H1 (cell line): ENCODE results near the gene POLR1G. TPM values are rescaled to one million over a fixed set of nuclear protein-coding genes. Genes with fewer than 3 reads are reported as not detected.

Source experiments
- CTCF ChIA-PET: fragments of 300-600 bp; sonication (Branson Sonifier 250); formaldehyde crosslinking; loops from one replicate; lab custom pipeline; 2021; ENCODE audit not compliant: partially characterized antibody; lab: Charles Lee
- POLR2A ChIA-PET: fragments of 300-600 bp; sonication (Branson Sonifier 250); formaldehyde crosslinking; loops from one replicate; lab custom pipeline; 2021; ENCODE audit warnings: inconsistent platforms; ENCODE audit not compliant: partially characterized antibody; lab: Charles Lee
- DNase-seq, 2 experiments: peaks; one replicate each; pipeline versions ENCODE4 v3.0.0 to v3.0.0-alpha.2; 2010 to 2022; ENCODE audit warnings: low spot score in 2 of 2, low read depth in 1 of 2, mixed read lengths in 1 of 2
- FAIRE-seq: peaks from 2 replicates; lab custom pipeline; 2011; peaks lifted over from hg19 to GRCh38; lab: Jason Lieb, UNC
- H2AFZ ChIP-seq: 2 replicates; pipeline ENCODE4 v1.8.1; 2012; ENCODE audit warnings: low read length, inconsistent platforms
- H2AK5ac ChIP-seq: 2 replicates; pipeline ENCODE4 v1.6.1; 2013; ENCODE audit warnings: low read depth, low read length
- H2BK120ac ChIP-seq: replicated peaks from 2 replicates; pipeline ENCODE3; 2013; ENCODE audit warnings: low read depth, low read length, inconsistent platforms
- H2BK12ac ChIP-seq: 2 replicates; pipeline ENCODE4 v1.6.1; 2013; ENCODE audit warnings: low read depth, low read length
- H2BK15ac ChIP-seq: 2 replicates; pipeline ENCODE4 v1.6.1; 2013; ENCODE audit warnings: low read length
- H2BK20ac ChIP-seq: 2 replicates; pipeline ENCODE4 v1.6.1; 2013; ENCODE audit warnings: low read length
- H2BK5ac ChIP-seq: 2 replicates; pipeline ENCODE4 v1.6.1; 2013; ENCODE audit warnings: low read depth, low read length
- H3K14ac ChIP-seq: 2 replicates; pipeline ENCODE4 v1.6.1; 2013; ENCODE audit warnings: inconsistent platforms; ENCODE audit not compliant: insufficient read length
- H3K18ac ChIP-seq: 2 replicates; pipeline ENCODE4 v1.6.1; 2013; ENCODE audit warnings: low read length; ENCODE audit errors: extremely low read depth
- H3K23ac ChIP-seq: 2 replicates; pipeline ENCODE4 v1.6.1; 2013; ENCODE audit warnings: inconsistent platforms; ENCODE audit not compliant: insufficient read length
- H3K23me2 ChIP-seq: 2 replicates; pipeline ENCODE4 v1.6.1; 2013; ENCODE audit warnings: low read depth, low read length
- H3K27ac ChIP-seq: 2 replicates; pipeline ENCODE4 v1.6.1; 2011; ENCODE audit warnings: low read depth, low read length, inconsistent platforms
- H3K27me3 ChIP-seq, 4 experiments: replicated peaks in 1 of 4; 1 replicate in 1 of 4; 2 replicates in 3 of 4; pipeline versions ENCODE4 v1.6.1 to v1.8.1; 2011 to 2013; ENCODE audit warnings: low read length in 3 of 4, mild to moderate bottlenecking in 3 of 4, inconsistent platforms in 2 of 4, mixed read lengths in 2 of 4, moderate library complexity in 1 of 4; ENCODE audit not compliant: control insufficient read depth in 3 of 4, insufficient read depth in 3 of 4; ENCODE audit errors: extremely low read depth in 1 of 4
- H3K36me3 ChIP-seq, 4 experiments: 2 replicates each; pipeline versions ENCODE4 v1.6.1 to v1.8.1; 2011 to 2013; ENCODE audit warnings: mild to moderate bottlenecking in 4 of 4, low read length in 3 of 4, moderate library complexity in 2 of 4, control low read depth in 1 of 4, inconsistent platforms in 1 of 4; ENCODE audit not compliant: insufficient read depth in 4 of 4, control insufficient read depth in 2 of 4
- H3K4ac ChIP-seq: replicated peaks from 2 replicates; pipeline ENCODE3; 2013; ENCODE audit warnings: low read length, low read depth, mixed read lengths, inconsistent platforms; ENCODE audit not compliant: insufficient read length
- H3K4me1 ChIP-seq, 4 experiments: replicated peaks in 1 of 4; 1 replicate in 1 of 4; 2 replicates in 3 of 4; pipeline versions ENCODE4 v1.6.1 to v1.8.1; 2011 to 2013; ENCODE audit warnings: low read length in 3 of 4, inconsistent platforms in 2 of 4, mixed read lengths in 1 of 4; ENCODE audit not compliant: insufficient read depth in 4 of 4, control insufficient read depth in 3 of 4
- H3K4me2 ChIP-seq, 2 experiments: 2 replicates each; pipeline versions ENCODE4 v1.6.1 to v1.8.1; 2011 to 2013; ENCODE audit warnings: low read depth in 2 of 2, low read length in 2 of 2, control low read depth in 1 of 2, inconsistent platforms in 1 of 2, mild to moderate bottlenecking in 1 of 2; ENCODE audit not compliant: insufficient read depth in 1 of 2
- H3K4me3 ChIP-seq, 4 experiments: fragments of 200-600, 300-600 bp in 1 of 4; sonication (generic), shearing (Covaris generic), sonication (Bioruptor Twin) in 1 of 4; 2 replicates each; pipeline versions ENCODE4 v1.5.1 to v1.8.1; 2011 to 2016; ENCODE audit warnings: low read length in 4 of 4, low read depth in 3 of 4, control low read depth in 2 of 4, inconsistent platforms in 2 of 4, mild to moderate bottlenecking in 2 of 4, mixed read lengths in 1 of 4, moderate library complexity in 1 of 4; ENCODE audit not compliant: insufficient read depth in 2 of 4; ENCODE audit errors: extremely low read depth in 1 of 4
- H3K56ac ChIP-seq: replicated peaks from 2 replicates; pipeline ENCODE3; 2013; ENCODE audit warnings: low read depth, mild to moderate bottlenecking, mixed read lengths, low read length, inconsistent platforms; ENCODE audit not compliant: insufficient read length
- H3K79me1 ChIP-seq: 2 replicates; pipeline ENCODE4 v1.6.1; 2013; ENCODE audit warnings: low read depth, low read length, control low read depth
- H3K79me2 ChIP-seq, 2 experiments: 2 replicates each; pipeline versions ENCODE4 v1.6.1 to v1.8.1; 2012 to 2013; ENCODE audit warnings: low read length in 2 of 2, mild to moderate bottlenecking in 2 of 2, inconsistent platforms in 1 of 2; ENCODE audit not compliant: insufficient read depth in 2 of 2, control insufficient read depth in 1 of 2
- H3K9ac ChIP-seq, 4 experiments: replicated peaks in 1 of 4; 1 replicate in 1 of 4; 2 replicates in 3 of 4; pipeline versions ENCODE4 v1.6.1 to v1.8.1; 2011 to 2013; ENCODE audit warnings: low read depth in 3 of 4, low read length in 3 of 4, control low read depth in 2 of 4, mild to moderate bottlenecking in 2 of 4, moderate library complexity in 2 of 4, inconsistent platforms in 1 of 4; ENCODE audit errors: extremely low read depth in 1 of 4
- H3K9me3 ChIP-seq, 2 experiments: 2 replicates each; pipeline versions ENCODE4 v1.6.1 to v1.8.1; 2012 to 2013; ENCODE audit warnings: mild to moderate bottlenecking in 2 of 2, moderate library complexity in 2 of 2, control low read depth in 1 of 2, inconsistent platforms in 1 of 2, low read depth in 1 of 2, low read length in 1 of 2, mixed read lengths in 1 of 2; ENCODE audit not compliant: insufficient read depth in 2 of 2
- H4K20me1 ChIP-seq, 2 experiments: replicated peaks in 1 of 2; 2 replicates each; pipeline versions ENCODE3 to v1.8.1; 2011 to 2013; ENCODE audit warnings: inconsistent platforms in 2 of 2, low read length in 2 of 2, mild to moderate bottlenecking in 1 of 2; ENCODE audit not compliant: insufficient read depth in 2 of 2, control insufficient read depth in 1 of 2
- H4K5ac ChIP-seq: 2 replicates; pipeline ENCODE4 v1.6.1; 2013; ENCODE audit warnings: low read length, low read depth, mixed read lengths, inconsistent platforms; ENCODE audit not compliant: insufficient read length
- H4K8ac ChIP-seq: 2 replicates; pipeline ENCODE4 v1.8.0; 2013; ENCODE audit warnings: mild to moderate bottlenecking, moderate library complexity, low read length, inconsistent platforms; ENCODE audit not compliant: insufficient read depth; ENCODE audit errors: extremely low read depth
- H4K91ac ChIP-seq: replicated peaks from 2 replicates; pipeline ENCODE3; 2013; ENCODE audit warnings: low read length, mixed read lengths, inconsistent platforms; ENCODE audit not compliant: insufficient read length
- NRF1 ChIP-seq: IDR thresholded peaks from 2 replicates; pipeline ENCODE4 v1.6.1; 2011; ENCODE audit warnings: mild to moderate bottlenecking, low read depth, low read length, improper control_type of control experiment
- RFX5 ChIP-seq: IDR thresholded peaks from 2 replicates; pipeline ENCODE4 v1.6.1; 2011; ENCODE audit warnings: low read depth, low read length, improper control_type of control experiment, borderline replicate concordance
- TCF12 ChIP-seq: IDR thresholded peaks from 2 replicates; pipeline ENCODE4 v1.6.1; 2011; ENCODE audit warnings: low read depth, mild to moderate bottlenecking, low read length
- WGBS, 2 experiments: shearing (Covaris generic) in 1 of 2; methylation state at CpG; one replicate each; pipeline versions ENCODE4 v1.1.6 to v1.1.7; 2013 to 2015; ENCODE audit warnings: low lambda C conversion rate in 2 of 2, mixed read lengths in 2 of 2, inconsistent platforms in 1 of 2, low coverage in 1 of 2, missing lambda C conversion rate in 1 of 2; ENCODE audit not compliant: insufficient replicate concordance in 2 of 2, insufficient coverage in 1 of 2, insufficient read length in 1 of 2; ENCODE audit errors: extremely low coverage in 1 of 2, missing lambda C conversion rate in 1 of 2; 5-methylcytosine and 5-hydroxymethylcytosine counted together
- polyA plus RNA-seq, 7 experiments: library from polyadenylated mRNA; depleted of rRNA in 3 of 7; stranded (reverse) in 5 of 7; unstranded in 2 of 7; fragments of >200 nt in 5 of 7; fragments of 200-250 nt in 2 of 7; gene quantifications; 1 replicate in 5 of 7; 2 replicates in 1 of 7; 4 replicates in 1 of 7; pipeline versions ENCODE4 v1.2.1 to v1.2.3, GENCODE V29; 2011 to 2013; ENCODE audit warnings: missing spikeins in 2 of 7, mixed read lengths in 2 of 7
- total RNA-seq: library from RNA; stranded (reverse); fragmentation: NEBNext Ultra II Directional; extraction: Animal tissue kit (Norgen Biotek cat#: 25700); gene quantifications from 2 replicates; pipeline ENCODE4 v1.2.1, GENCODE V29; 2021

Gene POLR1G
- total and polyA plus RNA-seq, 2 of the 8 experiments (the other 6 are each of a cell fraction or from before 2014, with no cell fraction given): 16.8 to 34.8 TPM

- H3K27ac ChIP-seq: no peak overlapping the region
- H3K23me2 ChIP-seq: no peaks in the 10 kb centered on the region
- no peak overlapping the region for H2BK15ac ChIP-seq
- CTCF ChIA-PET: no interaction called here
- no peak overlapping the region for H3K56ac ChIP-seq
- H3K9ac ChIP-seq: no peak overlapping the region
- no peak overlapping the region for H3K4me2 ChIP-seq
- H3K18ac ChIP-seq: no peak overlapping the region
- FAIRE-seq (no peak), DNase-seq (no peak)
- TF ChIP-seq NRF1 (no peak), RFX5 (no peak), TCF12 (no peak)
- peaks cover 4% of the 10 kb centered on the region for H3K79me1 ChIP-seq
- H3K4ac ChIP-seq: no peak overlapping the region
- no peak overlapping the region for H3K4me3 ChIP-seq
- POLR2A ChIA-PET: interaction anchor here (1.0 to 4.9 kb wide), 8 partner anchors 8 to 283 kb away, joined by 3 to 25 read pairs (median 4); no protein-coding TSS in a partner anchor
- H4K91ac ChIP-seq: no peak overlapping the region
- 94% methylated on average over 16 of the region's 16 CpGs; no CpG with 5 or more reads in 1 of the 2 experiments for whole genome bisulfite sequencing, 2 experiments
- peaks cover 20 to 63% (median 39%) of the 10 kb centered on the region in 4 experiments for H3K36me3 ChIP-seq
- H3K14ac ChIP-seq: no peak overlapping the region
- H4K5ac ChIP-seq: no peak overlapping the region
- H3K4me1 ChIP-seq: no peaks in the 10 kb centered on the region
- peaks cover 0 to 22% of the 10 kb centered on the region in 2 experiments for H4K20me1 ChIP-seq
- H3K9me3 ChIP-seq: no peaks in the 10 kb centered on the region
- H3K23ac ChIP-seq: no peak overlapping the region
- no peaks in the 10 kb centered on the region for H3K79me2 ChIP-seq
- H4K8ac ChIP-seq: peak overlapping the region; percentile 68; the same call in 1 of the 2 replicates
- H2AFZ ChIP-seq: no peak overlapping the region
- H2BK120ac ChIP-seq: no peak overlapping the region
- H2BK12ac ChIP-seq: no peak overlapping the region
- no peaks in the 10 kb centered on the region for H3K27me3 ChIP-seq
- H2AK5ac ChIP-seq: no peak overlapping the region
- no peak overlapping the region for H2BK5ac ChIP-seq
- H2BK20ac ChIP-seq: 0 out of 2 replicates have a peak overlapping the region, but pooled peaks have one; percentile 32
Observed at GRCh38 chr19:45362291-45362690, 44.2 kb upstream of the POLR1G start.
